Subcutaneous adipose tissue (tissue), 4 donors: ENCODE results near the gene MAN2A1. TPM values are rescaled to one million over a fixed set of nuclear protein-coding genes. Genes with fewer than 3 reads are reported as not detected.

Experiments used
- CTCF ChIP-seq: fragments of 450-650 bp; IDR thresholded peaks from one replicate; pipeline ENCODE4 v1.5.1; 2016; ENCODE audit warnings: low read depth, mild to moderate bottlenecking, control low read depth, antibody characterized with exemption, moderate library complexity
- total RNA-seq, 4 donors: library from RNA; depleted of rRNA; stranded (reverse); fragments of >200 nt; gene quantifications; one replicate each; pipeline ENCODE4 v1.1.0, GENCODE V29; 2016

The MAN2A1 gene
- total RNA-seq, 4 donors from 2014 or later, result 42.8 to 67.8 (median 54.4) TPM

GRCh38 chr5:109833946-109834345, 144.2 kb downstream of the MAN2A1 start:
- no peak for TF ChIP-seq CTCF

- TF ChIP-seq CTCF, result no peak
These were observed 146.6 kb downstream of the MAN2A1 start for GRCh38 chr5:109836280-109836679.

- TF ChIP-seq CTCF, result no peak
These were observed 147.6 kb downstream of the MAN2A1 start for GRCh38 chr5:109837231-109837861.

GRCh38 chr5:109838157-109838556, 148.4 kb downstream of the MAN2A1 start:
- no peak for TF ChIP-seq CTCF

- TF ChIP-seq CTCF, result no peak
These were observed 154.4 kb downstream of the MAN2A1 start for GRCh38 chr5:109844148-109844547.

- TF ChIP-seq CTCF, result no peak
These were observed 155.0 kb downstream of the MAN2A1 start for GRCh38 chr5:109844695-109845094.

GRCh38 chr5:109848130-109848529, 158.4 kb downstream of the MAN2A1 start:
- no peak for TF ChIP-seq CTCF
